ENCODE data around the gene FRS2.
"Not testable (repeated sequence)": the region's sequence is repeated elsewhere in the genome, so short reads cannot be mapped to it uniquely, and the experiment has no call there.

FRS2 gene

GRCh38 chr12:69470189-69471075, at the start of gene FRS2:
Gene FRS2 (plus strand): TSS chr12:69470388. CDS start chr12:69569031, 98,643 bp downstream.
- peak; percentile 92 for DNase-seq

- DNase-seq = no peak
Measured at GRCh38 chr12:69421548-69421947, 48.6 kb upstream of the FRS2 start.

- DNase-seq = no peak
Measured at GRCh38 chr12:69423037-69423905, 46.9 kb upstream of the FRS2 start.

- no peak for DNase-seq
Measured at GRCh38 chr12:69425417-69425816, 44.8 kb upstream of the FRS2 start.

GRCh38 chr12:69428351-69429073, 41.7 kb upstream of the FRS2 start:
- DNase-seq = no peak

GRCh38 chr12:69430942-69431590, 39.1 kb upstream of the FRS2 start:
- DNase-seq = no peak

- DNase-seq = no peak
Measured at GRCh38 chr12:69431591-69432222, 38.5 kb upstream of the FRS2 start.

GRCh38 chr12:69433653-69434052, 36.5 kb upstream of the FRS2 start:
- no peak for DNase-seq

GRCh38 chr12:69435644-69436043, 34.5 kb upstream of the FRS2 start:
- DNase-seq = no peak

- no peak for DNase-seq
Measured at GRCh38 chr12:69437073-69437472, 33.1 kb upstream of the FRS2 start.

- no peak for DNase-seq
Measured at GRCh38 chr12:69438539-69438938, 31.6 kb upstream of the FRS2 start.

- DNase-seq = no peak
Measured at GRCh38 chr12:69440016-69440415, 30.2 kb upstream of the FRS2 start.

- DNase-seq = no peak
Measured at GRCh38 chr12:69440886-69441285, 29.3 kb upstream of the FRS2 start.

GRCh38 chr12:69442894-69443293, 27.3 kb upstream of the FRS2 start:
- no peak for DNase-seq

GRCh38 chr12:69443916-69444315, 26.3 kb upstream of the FRS2 start:
- DNase-seq = no peak

GRCh38 chr12:69447892-69448291, 22.3 kb upstream of the FRS2 start:
- no peak for DNase-seq

GRCh38 chr12:69452598-69453132, 17.5 kb upstream of the FRS2 start:
- not testable (repeated sequence) for DNase-seq

- DNase-seq = no peak
Measured at GRCh38 chr12:69456239-69456638, 13.9 kb upstream of the FRS2 start.

GRCh38 chr12:69457433-69457832, 12.8 kb upstream of the FRS2 start:
- no peak for DNase-seq

GRCh38 chr12:69459477-69459876, 10.7 kb upstream of the FRS2 start:
- no peak for DNase-seq

GRCh38 chr12:69464428-69464827, 5.8 kb upstream of the FRS2 start:
- no peak for DNase-seq

- no peak for DNase-seq
Measured at GRCh38 chr12:69466867-69467266, 3.3 kb upstream of the FRS2 start.

All from activated CD4-positive, alpha-beta T cell treated with anti-CD3 and anti-CD28 coated beads, Interleukin-10, Interleukin-2, amounts not matched to agents 100 ng/mL and 50 ng/mL, durations not matched to agents 16 hours and 8 hours (primary cell).